Measurements from ENCODE around the gene OR6P1.

OR6P1 gene, protein sequence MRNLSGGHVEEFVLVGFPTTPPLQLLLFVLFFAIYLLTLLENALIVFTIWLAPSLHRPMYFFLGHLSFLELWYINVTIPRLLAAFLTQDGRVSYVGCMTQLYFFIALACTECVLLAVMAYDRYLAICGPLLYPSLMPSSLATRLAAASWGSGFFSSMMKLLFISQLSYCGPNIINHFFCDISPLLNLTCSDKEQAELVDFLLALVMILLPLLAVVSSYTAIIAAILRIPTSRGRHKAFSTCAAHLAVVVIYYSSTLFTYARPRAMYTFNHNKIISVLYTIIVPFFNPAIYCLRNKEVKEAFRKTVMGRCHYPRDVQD

DNA sequence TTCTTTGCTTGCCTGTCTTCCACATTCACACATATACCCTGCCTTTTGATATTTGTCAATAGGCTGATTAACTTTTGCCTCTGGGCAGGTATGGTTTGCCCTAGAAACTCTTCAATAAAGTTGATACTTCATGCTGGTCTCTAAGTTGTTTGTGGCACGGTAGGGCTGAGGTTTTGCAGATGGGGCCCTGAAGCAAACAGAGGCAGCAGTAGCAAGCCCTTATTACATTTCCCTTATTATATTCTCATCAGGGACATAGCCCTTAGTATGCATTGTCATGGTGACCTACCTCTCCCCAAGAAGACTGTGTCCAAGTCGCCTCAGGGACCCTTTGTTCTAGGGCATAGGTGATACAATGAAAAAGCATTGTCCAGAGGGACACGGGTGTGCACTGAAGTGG, at the start of gene OR6P1:
TSS of gene OR6P1 (minus strand) at position 101 of the 400 bp plus-strand sequence. CDS start 6,976 bp downstream, outside the sequence.
- no peak for ATAC-seq (ENCODE audit: insufficient read depth, low read depth)

GRCh38 chr1:158613764-158614163, 43.4 kb upstream of the OR6P1 start:
- no peak overlapping the region for H3K4me3 ChIP-seq (ENCODE audit: low read depth in 1 of 2, low read length in 2 of 2)
- DNase-seq = no peak
- no peak for ATAC-seq (ENCODE audit: insufficient read depth, low read depth)
- no peak overlapping the region for H3K27ac ChIP-seq (ENCODE audit: low read length)
- H4K20me1 ChIP-seq (ENCODE audit: insufficient read depth, low read length) = no peaks in the 10 kb centered on the region
- no peaks in the 10 kb centered on the region for H3K79me2 ChIP-seq (ENCODE audit: insufficient read depth, low read length)
- no peaks in the 10 kb centered on the region for H3K4me1 ChIP-seq (ENCODE audit: insufficient read depth, low read length)
- no peak overlapping the region for H2AFZ ChIP-seq (ENCODE audit: low read depth, low read length)
- no peaks in the 10 kb centered on the region for H3K9me3 ChIP-seq (ENCODE audit: insufficient read depth, low read length, severe bottlenecking)
- no peak overlapping the region for H3K4me2 ChIP-seq (ENCODE audit: insufficient read depth, low read length)
- H3K9ac ChIP-seq (ENCODE audit: low read depth, low read length) = no peak overlapping the region
- TF ChIP-seq CTCF (IDR thresholded peaks at IDR 0.05; ENCODE audit: borderline replicate concordance, extremely low read depth, low read length, poor library complexity, severe bottlenecking) (no peak), EZH2 (IDR thresholded peaks at IDR 0.05; ENCODE audit: borderline replicate concordance, low read depth, low read length, severe bottlenecking) (no peak)
- peaks cover 15% of the 10 kb centered on the region for H3K27me3 ChIP-seq (ENCODE audit: insufficient read depth, low read length, poor library complexity)
- H3K36me3 ChIP-seq (ENCODE audit: insufficient read depth, low read length) = no peaks in the 10 kb centered on the region

More for the DNA sequence above, at the start of gene OR6P1:
- Histone ChIP-seq H3K4me2 (ENCODE audit: insufficient read depth, low read length) (no peak within 1 kb of the TSS), H3K79me2 (ENCODE audit: insufficient read depth, low read length) (no peaks in the 10 kb centered on the region), H3K27me3 (ENCODE audit: insufficient read depth, low read length, poor library complexity) (peaks cover 36% of the 10 kb centered on the region), H3K36me3 (ENCODE audit: insufficient read depth, low read length) (no peaks in the 10 kb centered on the region), H3K9me3 (ENCODE audit: insufficient read depth, low read length, severe bottlenecking) (no peaks in the 10 kb centered on the region), H3K27ac (ENCODE audit: low read length) (no peak within 1 kb of the TSS), H3K4me1 (ENCODE audit: insufficient read depth, low read length) (no peaks in the 10 kb centered on the region), H2AFZ (ENCODE audit: low read depth, low read length) (no peak within 1 kb of the TSS), H4K20me1 (ENCODE audit: insufficient read depth, low read length) (no peaks in the 10 kb centered on the region), H3K9ac (ENCODE audit: low read depth, low read length) (no peak within 1 kb of the TSS), H3K4me3 (ENCODE audit: low read depth in 1 of 2, low read length in 2 of 2) (no peak within 1 kb of the TSS)
- TF ChIP-seq EZH2 (IDR thresholded peaks at IDR 0.05; ENCODE audit: borderline replicate concordance, low read depth, low read length, severe bottlenecking) = no peak
- no peak for TF ChIP-seq CTCF (IDR thresholded peaks at IDR 0.05; ENCODE audit: borderline replicate concordance, extremely low read depth, low read length, poor library complexity, severe bottlenecking)
- no peak for DNase-seq

GRCh38 chr1:158611916-158612315, 41.5 kb upstream of the OR6P1 start:
- no peaks in the 10 kb centered on the region for H3K9me3 ChIP-seq (ENCODE audit: insufficient read depth, low read length, severe bottlenecking)
- no peak overlapping the region for H3K4me2 ChIP-seq (ENCODE audit: insufficient read depth, low read length)
- no peak overlapping the region for H3K4me3 ChIP-seq (ENCODE audit: low read depth in 1 of 2, low read length in 2 of 2)
- peaks cover 11% of the 10 kb centered on the region for H3K27me3 ChIP-seq (ENCODE audit: insufficient read depth, low read length, poor library complexity)
- H3K27ac ChIP-seq (ENCODE audit: low read length) = no peak overlapping the region
- H3K4me1 ChIP-seq (ENCODE audit: insufficient read depth, low read length) = no peaks in the 10 kb centered on the region
- H3K79me2 ChIP-seq (ENCODE audit: insufficient read depth, low read length) = no peaks in the 10 kb centered on the region
- no peak overlapping the region for H3K9ac ChIP-seq (ENCODE audit: low read depth, low read length)
- ATAC-seq (ENCODE audit: insufficient read depth, low read depth) (no peak), DNase-seq (no peak)
- TF ChIP-seq CTCF (IDR thresholded peaks at IDR 0.05; ENCODE audit: borderline replicate concordance, extremely low read depth, low read length, poor library complexity, severe bottlenecking) = no peak
- no peak for TF ChIP-seq EZH2 (IDR thresholded peaks at IDR 0.05; ENCODE audit: borderline replicate concordance, low read depth, low read length, severe bottlenecking)
- H2AFZ ChIP-seq (ENCODE audit: low read depth, low read length) = no peak overlapping the region
- no peaks in the 10 kb centered on the region for H4K20me1 ChIP-seq (ENCODE audit: insufficient read depth, low read length)
- H3K36me3 ChIP-seq (ENCODE audit: insufficient read depth, low read length) = no peaks in the 10 kb centered on the region
